RWPE2 (cell line): ENCODE data around the gene VTA1.
"Not testable (repeated sequence)": the region's sequence is repeated elsewhere in the genome, so short reads cannot be mapped to it uniquely, and the experiment has no call there.

Experiments used
- ATAC-seq: fragments of 200-7000 bp; cut with Tn5 transposase; 3 replicates; pipeline ENCODE4 v1.9.1; 2021; ENCODE audit warnings: low read depth
- DNase-seq: peaks from one replicate; pipeline ENCODE4 v3.0.0-alpha.2; 2020; ENCODE audit warnings: low spot score
- H3K27ac ChIP-seq: fragments of 450-650 bp; 2 replicates; pipeline ENCODE4 v1.5.1; 2017; ENCODE audit warnings: mild to moderate bottlenecking; ENCODE audit not compliant: poor library complexity, severe bottlenecking
- H3K27me3 ChIP-seq: fragments of 250-450 bp; sonication (Bioruptor Pico); 2 replicates; pipeline ENCODE4 v1.5.1; 2021; ENCODE audit warnings: mild to moderate bottlenecking, moderate library complexity; ENCODE audit not compliant: insufficient read depth, poor library complexity, severe bottlenecking
- H3K36me3 ChIP-seq: fragments of 250-450 bp; sonication (Bioruptor Pico); 2 replicates; pipeline ENCODE4 v1.5.1; 2020; ENCODE audit warnings: low read depth, mild to moderate bottlenecking, moderate library complexity
- H3K4me1 ChIP-seq: fragments of 250-450 bp; sonication (Bioruptor Pico); 2 replicates; pipeline ENCODE4 v1.5.1; 2021; ENCODE audit warnings: mild to moderate bottlenecking, moderate library complexity; ENCODE audit not compliant: insufficient read depth, poor library complexity, severe bottlenecking
- H3K4me3 ChIP-seq: fragments of 250-450 bp; sonication (Bioruptor Pico); 2 replicates; pipeline ENCODE4 v1.5.1; 2021; ENCODE audit warnings: mild to moderate bottlenecking, moderate library complexity; ENCODE audit not compliant: severe bottlenecking
- H3K9me3 ChIP-seq: fragments of 250-450 bp; sonication (Bioruptor Pico); 2 replicates; pipeline ENCODE4 v1.5.1; 2021; ENCODE audit warnings: mild to moderate bottlenecking, moderate library complexity; ENCODE audit not compliant: severe bottlenecking
- TF ChIP-seq, protein P1 (sequence below): fragments of 450-650 bp; IDR thresholded peaks from one replicate; pipeline ENCODE4 v1.5.1; 2017; ENCODE audit warnings: mild to moderate bottlenecking, moderate library complexity; ENCODE audit not compliant: poor library complexity, severe bottlenecking

Gene VTA1

DNA sequence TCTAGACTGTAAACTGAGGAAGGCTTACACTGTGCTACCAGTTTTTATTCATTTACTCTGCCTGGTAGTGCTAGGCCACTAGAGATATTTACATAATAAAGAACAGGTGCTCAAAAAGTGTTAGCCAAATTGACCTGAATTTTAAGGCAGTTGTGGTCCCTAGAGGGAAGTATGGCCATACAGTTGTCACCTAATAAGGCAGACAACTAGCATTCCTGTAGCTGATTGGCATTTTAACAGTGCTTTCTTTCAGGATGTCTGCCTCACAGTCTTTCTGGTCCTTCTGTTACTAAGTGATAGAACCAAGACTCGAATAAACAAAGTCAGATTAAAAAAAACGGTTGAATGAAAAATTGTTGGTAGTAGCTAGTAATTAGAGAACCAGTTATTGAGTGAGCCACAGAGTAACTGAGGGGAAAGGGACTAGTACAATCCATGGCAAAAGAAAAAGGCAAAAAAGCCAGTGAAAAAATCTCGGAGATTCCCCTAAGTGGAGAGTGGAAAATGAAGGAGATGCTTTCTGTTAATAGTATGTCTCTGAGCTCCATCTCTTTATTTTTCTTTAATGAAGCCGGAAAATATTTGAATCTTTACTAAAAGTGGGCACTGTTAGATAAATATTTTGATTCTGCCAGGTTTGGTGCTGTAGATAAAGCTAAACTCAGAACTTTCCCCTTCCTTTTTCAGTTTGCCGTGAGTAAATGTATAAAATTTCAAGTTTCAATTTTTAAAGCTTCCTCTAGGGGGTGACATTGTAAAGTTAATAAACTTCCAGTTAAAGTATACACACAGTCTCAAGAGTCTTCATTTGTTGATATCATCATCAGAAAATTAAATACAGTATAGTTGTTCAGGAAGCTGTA, 9.1 kb downstream of the VTA1 start:
- no peak overlapping the region for H3K4me3 ChIP-seq
- TF ChIP-seq, protein P1, sequence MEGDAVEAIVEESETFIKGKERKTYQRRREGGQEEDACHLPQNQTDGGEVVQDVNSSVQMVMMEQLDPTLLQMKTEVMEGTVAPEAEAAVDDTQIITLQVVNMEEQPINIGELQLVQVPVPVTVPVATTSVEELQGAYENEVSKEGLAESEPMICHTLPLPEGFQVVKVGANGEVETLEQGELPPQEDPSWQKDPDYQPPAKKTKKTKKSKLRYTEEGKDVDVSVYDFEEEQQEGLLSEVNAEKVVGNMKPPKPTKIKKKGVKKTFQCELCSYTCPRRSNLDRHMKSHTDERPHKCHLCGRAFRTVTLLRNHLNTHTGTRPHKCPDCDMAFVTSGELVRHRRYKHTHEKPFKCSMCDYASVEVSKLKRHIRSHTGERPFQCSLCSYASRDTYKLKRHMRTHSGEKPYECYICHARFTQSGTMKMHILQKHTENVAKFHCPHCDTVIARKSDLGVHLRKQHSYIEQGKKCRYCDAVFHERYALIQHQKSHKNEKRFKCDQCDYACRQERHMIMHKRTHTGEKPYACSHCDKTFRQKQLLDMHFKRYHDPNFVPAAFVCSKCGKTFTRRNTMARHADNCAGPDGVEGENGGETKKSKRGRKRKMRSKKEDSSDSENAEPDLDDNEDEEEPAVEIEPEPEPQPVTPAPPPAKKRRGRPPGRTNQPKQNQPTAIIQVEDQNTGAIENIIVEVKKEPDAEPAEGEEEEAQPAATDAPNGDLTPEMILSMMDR, result peak; percentile 58
- H3K36me3 ChIP-seq, result peaks cover 3% of the 10 kb centered on the region; the same call in 1 of the 2 replicates
- no peak for DNase-seq
- H3K9me3 ChIP-seq, result no peaks in the 10 kb centered on the region
- H3K27ac ChIP-seq, result no peak overlapping the region
- no peaks in the 10 kb centered on the region for H3K27me3 ChIP-seq
- ATAC-seq, result peak; percentile 44; the same call in 2 of the 3 replicates
- H3K4me1 ChIP-seq, result peaks cover 8% of the 10 kb centered on the region

DNA sequence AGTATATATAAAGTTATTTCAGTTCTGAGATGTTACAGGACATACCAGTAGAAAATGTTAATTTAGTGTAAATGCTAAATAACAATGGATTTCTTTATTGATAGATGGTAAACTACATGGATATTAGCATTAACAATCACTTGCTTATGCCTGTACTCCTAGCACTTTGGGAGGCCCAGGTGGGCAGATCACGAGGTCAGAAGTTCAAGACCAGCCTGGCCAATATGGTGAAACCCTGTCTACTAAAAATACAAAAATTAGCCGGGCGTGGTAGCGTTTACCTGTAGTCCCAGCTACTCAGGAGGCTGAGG, 9.7 kb downstream of the VTA1 start:
- not testable (repeated sequence) for H3K9me3 ChIP-seq, H3K27me3 ChIP-seq, H3K36me3 ChIP-seq, DNase-seq, H3K27ac ChIP-seq, ATAC-seq, H3K4me1 ChIP-seq, H3K4me3 ChIP-seq
- TF ChIP-seq, protein P1, result peak; percentile 34

DNA sequence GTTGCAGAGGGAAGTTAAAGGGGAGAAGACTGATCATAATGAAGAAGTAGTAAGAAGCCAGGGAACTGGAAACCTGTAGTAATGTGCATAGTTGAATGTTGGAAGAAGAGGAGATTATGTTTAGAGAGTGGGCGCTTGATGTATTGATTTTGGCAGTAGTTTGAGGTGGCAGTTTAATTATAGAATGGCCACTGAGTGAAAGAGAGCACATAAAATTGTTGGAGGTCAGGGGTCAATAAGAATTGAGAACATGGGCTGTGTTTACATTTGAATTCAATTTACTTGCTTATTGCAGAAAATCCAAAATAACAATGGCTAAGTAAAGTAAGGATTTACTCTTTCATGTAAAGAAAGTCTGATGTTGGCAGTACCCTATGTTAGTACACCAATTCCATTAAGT, 15.7 kb downstream of the VTA1 start:
- H3K27ac ChIP-seq, result no peak overlapping the region
- H3K9me3 ChIP-seq, result no peaks in the 10 kb centered on the region
- TF ChIP-seq, protein P1, result no peak
- ATAC-seq (no peak), DNase-seq (no peak)
- peaks cover 20% of the 10 kb centered on the region for H3K36me3 ChIP-seq
- H3K27me3 ChIP-seq, result no peaks in the 10 kb centered on the region
- H3K4me3 ChIP-seq, result no peak overlapping the region
- H3K4me1 ChIP-seq, result no peaks in the 10 kb centered on the region

DNA sequence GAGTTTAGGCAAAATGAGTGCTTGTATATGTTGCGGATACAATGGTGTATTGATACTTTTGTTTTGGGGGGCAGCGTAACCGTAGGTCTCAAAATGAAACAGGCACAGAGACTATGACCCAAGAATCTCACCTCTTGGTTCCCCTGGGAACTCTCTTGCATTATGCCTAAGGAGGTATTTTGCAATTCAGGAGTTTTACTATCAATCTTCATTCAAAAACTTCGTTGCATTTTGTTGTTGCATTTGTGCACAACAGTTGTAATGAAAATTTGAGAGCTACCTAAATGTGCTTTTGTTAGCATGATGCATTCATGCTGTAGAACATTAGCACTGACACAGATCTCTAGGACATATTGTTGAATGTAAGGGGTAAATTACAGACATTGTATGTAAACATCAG, 18.2 kb downstream of the VTA1 start:
- Histone ChIP-seq H3K27ac (no peak overlapping the region), H3K36me3 (peaks cover 42% of the 10 kb centered on the region), H3K4me1 (no peaks in the 10 kb centered on the region), H3K4me3 (no peak overlapping the region), H3K9me3 (no peaks in the 10 kb centered on the region), H3K27me3 (no peaks in the 10 kb centered on the region)
- TF ChIP-seq, protein P1, result no peak
- no peak for ATAC-seq
- DNase-seq, result no peak

DNA sequence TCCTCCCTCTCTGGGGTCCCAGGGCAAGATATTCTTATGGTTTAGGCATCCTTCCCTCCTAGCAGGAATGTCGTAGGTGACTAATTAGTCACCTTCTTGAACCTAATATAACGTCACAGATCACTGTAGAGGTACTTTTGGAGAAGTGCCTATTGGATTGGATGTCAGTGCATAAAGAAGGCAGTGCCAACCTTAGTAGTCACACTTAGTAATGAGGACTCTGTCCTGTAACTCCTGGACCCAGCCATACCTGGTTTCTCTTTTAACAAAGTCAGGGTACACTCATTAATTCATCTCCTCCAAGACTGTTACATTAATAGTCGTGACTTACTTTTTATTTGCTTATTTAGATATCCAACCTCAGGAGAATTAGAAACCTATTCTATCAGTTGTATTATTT, 20.0 kb downstream of the VTA1 start:
- no peak overlapping the region for H3K4me3 ChIP-seq
- H3K27ac ChIP-seq, result no peak overlapping the region
- H3K9me3 ChIP-seq, result no peaks in the 10 kb centered on the region
- H3K27me3 ChIP-seq, result no peaks in the 10 kb centered on the region
- TF ChIP-seq, protein P1, result no peak
- H3K4me1 ChIP-seq, result no peaks in the 10 kb centered on the region
- ATAC-seq, result no peak
- H3K36me3 ChIP-seq, result peaks cover 54% of the 10 kb centered on the region
- DNase-seq, result no peak
